ENCODE results near the gene P2RY2. TPM values are rescaled to one million over a fixed set of nuclear protein-coding genes. Genes with fewer than 3 reads are reported as not detected.

P2RY2 gene
- total RNA-seq, 1 experiment from 2014 or later = 1.2 TPM

GRCh38 chr11:73192272-73192671 is 25.8 kb upstream of the P2RY2 start:
- ATAC-seq (no peak), DNase-seq (ENCODE audit: low spot score) (peak; percentile 5)
- CTCF ChIA-PET = interaction anchor here (0.6 to 2.7 kb wide), 4 partner anchors 45 to 143 kb away, joined by 3 to 10 read pairs (median 4); no protein-coding TSS in a partner anchor

DNA sequence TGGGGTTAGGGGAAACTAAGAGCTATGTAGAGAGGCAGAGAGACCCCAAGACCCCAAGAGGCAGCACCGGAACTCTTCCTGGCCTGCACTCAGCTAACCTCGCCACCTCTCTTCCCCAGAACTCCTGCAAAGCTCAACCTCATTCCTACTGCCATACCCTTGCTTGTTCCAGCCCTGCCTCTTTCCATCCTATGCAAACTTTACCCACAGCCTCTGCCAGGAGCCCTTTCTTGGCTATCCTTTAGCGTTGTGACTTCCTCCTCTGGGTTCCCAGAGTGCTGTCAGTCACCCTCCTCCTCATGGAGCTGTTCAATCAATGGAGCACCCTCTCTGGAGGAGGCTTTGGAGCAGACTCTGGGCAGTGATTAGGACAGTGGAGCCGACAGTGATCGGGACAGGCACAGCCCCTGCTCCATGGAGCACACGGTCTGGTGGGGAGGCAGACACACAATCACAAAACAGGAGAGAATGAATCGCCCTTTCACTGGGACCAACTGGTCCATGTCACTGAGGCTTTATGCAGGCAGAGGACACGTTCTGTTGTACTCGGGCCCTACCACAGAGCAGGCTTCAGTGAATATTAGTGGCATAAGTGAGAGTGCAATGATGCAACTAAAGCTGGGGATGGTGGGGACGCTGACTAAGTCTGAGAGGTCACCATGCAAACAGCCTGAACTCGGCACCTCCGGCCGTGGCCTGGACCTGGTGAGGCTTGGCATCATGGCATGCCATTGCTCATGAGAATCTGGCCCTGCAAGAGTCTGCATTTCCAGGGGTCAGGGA is 24.6 kb upstream of the P2RY2 start:
- Mint-ChIP-seq H3K27me3 (ENCODE audit: low read depth) (peaks cover 2% of the 10 kb centered on the region; the same call in 1 of the 2 replicates), H3K4me1 (peaks cover under 1% of the 10 kb centered on the region), H3K36me3 (no peaks in the 10 kb centered on the region), H3K9me3 (no peaks in the 10 kb centered on the region), H3K4me3 (no peak overlapping the region), H3K27ac (no peak overlapping the region)
- DNase-seq (ENCODE audit: low spot score) (peak; percentile 9), ATAC-seq (no peak)
- POLR2A ChIA-PET = no interaction called here
- CTCF ChIA-PET = interaction anchor here (0.8 to 2.7 kb wide), 3 partner anchors 8 to 158 kb away, joined by 3 to 10 read pairs (median 4); no protein-coding TSS in a partner anchor
- TF ChIP-seq ZNF138 (CRISPR knock-in tag; conservative IDR thresholded peaks at IDR 0.05) = no peak
- TF ChIP-seq KAT7 (CRISPR knock-in tag; IDR thresholded peaks at IDR 0.05; ENCODE audit: borderline replicate concordance) = no peak
- no peak for TF ChIP-seq ZSCAN18 (CRISPR knock-in tag; IDR thresholded peaks at IDR 0.05)
- no peak for TF ChIP-seq ZNF281 (CRISPR knock-in tag; IDR thresholded peaks at IDR 0.05)
- TF ChIP-seq ZNF416 (CRISPR knock-in tag; IDR thresholded peaks at IDR 0.05) = no peak
- no peak for TF ChIP-seq ZNF396 (CRISPR knock-in tag; IDR thresholded peaks at IDR 0.05; ENCODE audit: borderline replicate concordance)
- no peak for TF ChIP-seq RORB (CRISPR knock-in tag; IDR thresholded peaks at IDR 0.05)
- TF ChIP-seq NFATC4 (CRISPR knock-in tag; IDR thresholded peaks at IDR 0.05) = no peak
- TF ChIP-seq, protein P1, sequence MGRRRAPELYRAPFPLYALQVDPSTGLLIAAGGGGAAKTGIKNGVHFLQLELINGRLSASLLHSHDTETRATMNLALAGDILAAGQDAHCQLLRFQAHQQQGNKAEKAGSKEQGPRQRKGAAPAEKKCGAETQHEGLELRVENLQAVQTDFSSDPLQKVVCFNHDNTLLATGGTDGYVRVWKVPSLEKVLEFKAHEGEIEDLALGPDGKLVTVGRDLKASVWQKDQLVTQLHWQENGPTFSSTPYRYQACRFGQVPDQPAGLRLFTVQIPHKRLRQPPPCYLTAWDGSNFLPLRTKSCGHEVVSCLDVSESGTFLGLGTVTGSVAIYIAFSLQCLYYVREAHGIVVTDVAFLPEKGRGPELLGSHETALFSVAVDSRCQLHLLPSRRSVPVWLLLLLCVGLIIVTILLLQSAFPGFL (CRISPR knock-in tag; IDR thresholded peaks at IDR 0.05; ENCODE audit: borderline replicate concordance) = no peak
- TF ChIP-seq FOXK1 (CRISPR knock-in tag; IDR thresholded peaks at IDR 0.05) = no peak
- no peak for TF ChIP-seq NFE2L1 (CRISPR knock-in tag; IDR thresholded peaks at IDR 0.05)
- TF ChIP-seq FOXP1 (CRISPR knock-in tag; IDR thresholded peaks at IDR 0.05; ENCODE audit: borderline replicate concordance) = no peak

More at GRCh38 chr11:73192272-73192671, 25.8 kb upstream of the P2RY2 start:
- Mint-ChIP-seq H3K27ac (no peak overlapping the region), H3K27me3 (ENCODE audit: low read depth) (peaks cover 2% of the 10 kb centered on the region; the same call in 1 of the 2 replicates), H3K36me3 (no peaks in the 10 kb centered on the region), H3K4me3 (no peak overlapping the region), H3K9me3 (no peaks in the 10 kb centered on the region), H3K4me1 (peaks cover 10% of the 10 kb centered on the region)
- TF ChIP-seq ELF4 (CRISPR knock-in tag; IDR thresholded peaks at IDR 0.05; ENCODE audit: low read depth) (no peak), NR3C1 (CRISPR knock-in tag; conservative IDR thresholded peaks at IDR 0.05; ENCODE audit: low read depth) (no peak), ATF6 (CRISPR knock-in tag; IDR thresholded peaks at IDR 0.05) (no peak), NR1H2 (CRISPR knock-in tag; IDR thresholded peaks at IDR 0.05) (no peak), NR2C2 (CRISPR knock-in tag; IDR thresholded peaks at IDR 0.05) (no peak), ZNF416 (CRISPR knock-in tag; IDR thresholded peaks at IDR 0.05) (no peak), FOXJ3 (CRISPR knock-in tag; IDR thresholded peaks at IDR 0.05; ENCODE audit: borderline replicate concordance) (no peak), ZNF263 (CRISPR knock-in tag; IDR thresholded peaks at IDR 0.05; ENCODE audit: low read depth) (no peak), CREB1 (CRISPR knock-in tag; IDR thresholded peaks at IDR 0.05) (no peak), RELA (CRISPR knock-in tag; IDR thresholded peaks at IDR 0.05; ENCODE audit: borderline replicate concordance) (no peak), ZNF138 (CRISPR knock-in tag; conservative IDR thresholded peaks at IDR 0.05) (no peak)
- TF ChIP-seq, protein P2, sequence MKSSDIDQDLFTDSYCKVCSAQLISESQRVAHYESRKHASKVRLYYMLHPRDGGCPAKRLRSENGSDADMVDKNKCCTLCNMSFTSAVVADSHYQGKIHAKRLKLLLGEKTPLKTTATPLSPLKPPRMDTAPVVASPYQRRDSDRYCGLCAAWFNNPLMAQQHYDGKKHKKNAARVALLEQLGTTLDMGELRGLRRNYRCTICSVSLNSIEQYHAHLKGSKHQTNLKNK (CRISPR knock-in tag; IDR thresholded peaks at IDR 0.05) = no peak
- TF ChIP-seq, protein P3, sequence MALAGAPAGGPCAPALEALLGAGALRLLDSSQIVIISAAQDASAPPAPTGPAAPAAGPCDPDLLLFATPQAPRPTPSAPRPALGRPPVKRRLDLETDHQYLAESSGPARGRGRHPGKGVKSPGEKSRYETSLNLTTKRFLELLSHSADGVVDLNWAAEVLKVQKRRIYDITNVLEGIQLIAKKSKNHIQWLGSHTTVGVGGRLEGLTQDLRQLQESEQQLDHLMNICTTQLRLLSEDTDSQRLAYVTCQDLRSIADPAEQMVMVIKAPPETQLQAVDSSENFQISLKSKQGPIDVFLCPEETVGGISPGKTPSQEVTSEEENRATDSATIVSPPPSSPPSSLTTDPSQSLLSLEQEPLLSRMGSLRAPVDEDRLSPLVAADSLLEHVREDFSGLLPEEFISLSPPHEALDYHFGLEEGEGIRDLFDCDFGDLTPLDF (CRISPR knock-in tag; IDR thresholded peaks at IDR 0.05) = no peak
- POLR2A ChIA-PET = interaction anchor here (0.7 kb wide), 1 partner anchor 453 kb away, joined by 4 read pairs; no protein-coding TSS in a partner anchor

Measured in WTC11 (cell line).